ENCODE data around the gene NFIB. TPM values are rescaled to one million over a fixed set of nuclear protein-coding genes. Genes with fewer than 3 reads are reported as not detected.

The NFIB gene
- total and polyA plus RNA-seq, 2 of the 13 experiments (the other 11 are each of a cell fraction or from before 2014, with no cell fraction given), result 0.98 to 4.6 TPM

GRCh38 chr9:14302405-14302804 lies 11.5 kb downstream of the NFIB start:
- no peak overlapping the region for H3K9ac ChIP-seq (ENCODE audit: insufficient read depth, low read depth, low read length)
- H3K9me3 ChIP-seq (ENCODE audit: low read length), result no peaks in the 10 kb centered on the region
- H3K27me3 ChIP-seq (ENCODE audit: control insufficient read depth in 1 of 2, insufficient read depth in 2 of 2, low read length in 2 of 2), result no peaks in the 10 kb centered on the region
- no peak overlapping the region for H3K4me3 ChIP-seq (replicated peaks in 1 of 3; ENCODE audit: insufficient read depth in 1 of 3, low read depth in 2 of 3, low read length in 3 of 3)
- peak overlapping the region; percentile 35 for H3K27ac ChIP-seq (ENCODE audit: extremely low read length, insufficient read depth, low read length)
- no peaks in the 10 kb centered on the region for H4K20me1 ChIP-seq (ENCODE audit: insufficient read depth, low read length)
- CTCF ChIA-PET (ENCODE audit: low intra/inter-chr PET ratio, low total read pairs), result no interaction called here
- no TSS peak for BruUV-seq (replicated peaks)
- no peak overlapping the region for H2AFZ ChIP-seq (ENCODE audit: low read length)
- H3K36me3 ChIP-seq (replicated peaks in 1 of 2; ENCODE audit: control insufficient read depth in 1 of 2, insufficient read depth in 2 of 2, low read length in 2 of 2), result no peaks in the 10 kb centered on the region
- peak; percentile 67 for ATAC-seq
- no peaks in the 10 kb centered on the region for H3K79me2 ChIP-seq (ENCODE audit: insufficient read depth, low read length)
- intact Hi-C loops (cut with micrococcal nuclease; ENCODE audit: unreplicated experiment) (no loop called here), in situ Hi-C loops (cut with HindIII; ENCODE audit: extremely low pct_ligation_motif_present, low pct_unique_long_range_greater_than_20kb) (no loop called here)
- DNase-seq (ENCODE audit: low spot score), result peak; percentile 68
- H3K4me1 ChIP-seq (ENCODE audit: insufficient read depth, low read length), result peaks cover 41% of the 10 kb centered on the region
- 0 out of 2 replicates have a peak overlapping the region, but pooled peaks have one; percentile 20 for H3K4me2 ChIP-seq (ENCODE audit: low read depth, low read length)
- no peak for FAIRE-seq
- POLR2A ChIA-PET, result no interaction called here
- 9% methylated on average over 4 of the region's 4 CpGs for WGBS (ENCODE audit: low lambda C conversion rate)
- TF ChIP-seq HNF4G (IDR thresholded peaks at IDR 0.05; ENCODE audit: borderline replicate concordance, low read depth, low read length) (peak; percentile 19; the same call in 1 of the 2 replicates), HNF4G (CRISPR knock-in tag; IDR thresholded peaks at IDR 0.05; ENCODE audit: borderline replicate concordance, low read depth) (no peak), FOSL2 (CRISPR knock-in tag; IDR thresholded peaks at IDR 0.05) (peak; percentile 36; the same call in 1 of the 2 replicates), ZNF430 (CRISPR knock-in tag; IDR thresholded peaks at IDR 0.05) (no peak), ZNF275 (CRISPR knock-in tag; IDR thresholded peaks at IDR 0.05; ENCODE audit: borderline replicate concordance) (no peak), ZBTB20 (CRISPR knock-in tag; IDR thresholded peaks at IDR 0.05; ENCODE audit: borderline replicate concordance, low read depth) (no peak), ATAD3A (CRISPR knock-in tag; IDR thresholded peaks at IDR 0.05) (no peak), NCOR1 (IDR thresholded peaks at IDR 0.05; ENCODE audit: borderline replicate concordance, low read length) (peak; percentile 57; the same call in 1 of the 2 replicates), EP300 (IDR thresholded peaks at IDR 0.05; ENCODE audit: low read depth in 2 of 2, low read length in 2 of 2) (peak in 1 of 2 experiments; percentile 37; a peak in 1 of 4 replicates), EP300 (CRISPR knock-in tag; IDR thresholded peaks at IDR 0.05; ENCODE audit: borderline replicate concordance) (no peak), GATAD2A (CRISPR knock-in tag; IDR thresholded peaks at IDR 0.05) (peak; percentile 31; the same call in 1 of the 2 replicates), FOSL1 (CRISPR knock-in tag; IDR thresholded peaks at IDR 0.05; ENCODE audit: borderline replicate concordance) (peak; percentile 66; the same call in 1 of the 2 replicates), ZNF770 (CRISPR knock-in tag; IDR thresholded peaks at IDR 0.05) (no peak), ZBTB43 (CRISPR knock-in tag; conservative IDR thresholded peaks at IDR 0.05) (no peak), HOMEZ (CRISPR knock-in tag; IDR thresholded peaks at IDR 0.05; ENCODE audit: low read depth) (peak; percentile 30; the same call in 1 of the 2 replicates)

Measured in HepG2 (cell line).